RWPE2 (cell line): ENCODE data around the gene EYA2.

ENCODE experiments used
- ATAC-seq: fragments of 200-7000 bp; cut with Tn5 transposase; 3 replicates; pipeline ENCODE4 v1.9.1; 2021; ENCODE audit warnings: low read depth
- DNase-seq: peaks from one replicate; pipeline ENCODE4 v3.0.0-alpha.2; 2020; ENCODE audit warnings: low spot score
- H3K27ac ChIP-seq: fragments of 450-650 bp; 2 replicates; pipeline ENCODE4 v1.5.1; 2017; ENCODE audit warnings: mild to moderate bottlenecking; ENCODE audit not compliant: poor library complexity, severe bottlenecking
- H3K27me3 ChIP-seq: fragments of 250-450 bp; sonication (Bioruptor Pico); 2 replicates; pipeline ENCODE4 v1.5.1; 2021; ENCODE audit warnings: mild to moderate bottlenecking, moderate library complexity; ENCODE audit not compliant: insufficient read depth, poor library complexity, severe bottlenecking
- H3K36me3 ChIP-seq: fragments of 250-450 bp; sonication (Bioruptor Pico); 2 replicates; pipeline ENCODE4 v1.5.1; 2020; ENCODE audit warnings: low read depth, mild to moderate bottlenecking, moderate library complexity
- H3K4me1 ChIP-seq: fragments of 250-450 bp; sonication (Bioruptor Pico); 2 replicates; pipeline ENCODE4 v1.5.1; 2021; ENCODE audit warnings: mild to moderate bottlenecking, moderate library complexity; ENCODE audit not compliant: insufficient read depth, poor library complexity, severe bottlenecking
- H3K4me3 ChIP-seq: fragments of 250-450 bp; sonication (Bioruptor Pico); 2 replicates; pipeline ENCODE4 v1.5.1; 2021; ENCODE audit warnings: mild to moderate bottlenecking, moderate library complexity; ENCODE audit not compliant: severe bottlenecking
- H3K9me3 ChIP-seq: fragments of 250-450 bp; sonication (Bioruptor Pico); 2 replicates; pipeline ENCODE4 v1.5.1; 2021; ENCODE audit warnings: mild to moderate bottlenecking, moderate library complexity; ENCODE audit not compliant: severe bottlenecking
- CTCF ChIP-seq: fragments of 450-650 bp; IDR thresholded peaks from one replicate; pipeline ENCODE4 v1.5.1; 2017; ENCODE audit warnings: mild to moderate bottlenecking, moderate library complexity; ENCODE audit not compliant: poor library complexity, severe bottlenecking

Gene EYA2

GRCh38 chr20:47070176-47070575 lies 175.5 kb downstream of the EYA2 start:
- Histone ChIP-seq H3K27me3 (no peaks in the 10 kb centered on the region), H3K27ac (no peak overlapping the region), H3K4me1 (no peaks in the 10 kb centered on the region), H3K4me3 (no peak overlapping the region), H3K36me3 (no peaks in the 10 kb centered on the region; the same call in 1 of the 2 replicates), H3K9me3 (peaks cover 7% of the 10 kb centered on the region)
- no peak for ATAC-seq
- no peak for DNase-seq
- no peak for TF ChIP-seq CTCF

- Histone ChIP-seq H3K4me1 (no peaks in the 10 kb centered on the region), H3K36me3 (no peaks in the 10 kb centered on the region; the same call in 1 of the 2 replicates), H3K9me3 (peaks cover 13% of the 10 kb centered on the region), H3K27me3 (no peaks in the 10 kb centered on the region), H3K27ac (no peak overlapping the region), H3K4me3 (no peak overlapping the region)
- ATAC-seq, result no peak
- TF ChIP-seq CTCF, result no peak
- DNase-seq, result peak; percentile 69
These were observed 177.1 kb downstream of the EYA2 start for GRCh38 chr20:47071646-47072185.

GRCh38 chr20:47073766-47074475 lies 179.3 kb downstream of the EYA2 start:
- peaks cover 6% of the 10 kb centered on the region for H3K9me3 ChIP-seq
- no peaks in the 10 kb centered on the region for H3K4me1 ChIP-seq
- no peak overlapping the region for H3K4me3 ChIP-seq
- no peak overlapping the region for H3K27ac ChIP-seq
- H3K36me3 ChIP-seq, result no peaks in the 10 kb centered on the region; the same call in 1 of the 2 replicates
- no peaks in the 10 kb centered on the region for H3K27me3 ChIP-seq
- DNase-seq (peak; percentile 79), ATAC-seq (no peak)
- TF ChIP-seq CTCF, result no peak

- no peaks in the 10 kb centered on the region for H3K4me1 ChIP-seq
- H3K9me3 ChIP-seq, result peaks cover 6% of the 10 kb centered on the region
- no peaks in the 10 kb centered on the region for H3K27me3 ChIP-seq
- no peak for DNase-seq
- TF ChIP-seq CTCF, result no peak
- H3K27ac ChIP-seq, result no peak overlapping the region
- no peak for ATAC-seq
- H3K4me3 ChIP-seq, result no peak overlapping the region
- no peaks in the 10 kb centered on the region; the same call in 1 of the 2 replicates for H3K36me3 ChIP-seq
These were observed 180.6 kb downstream of the EYA2 start for GRCh38 chr20:47075263-47075662.

- Histone ChIP-seq H3K4me1 (no peaks in the 10 kb centered on the region), H3K27me3 (no peaks in the 10 kb centered on the region), H3K36me3 (no peaks in the 10 kb centered on the region; the same call in 1 of the 2 replicates), H3K4me3 (no peak overlapping the region), H3K9me3 (peaks cover 6% of the 10 kb centered on the region), H3K27ac (no peak overlapping the region)
- DNase-seq, result no peak
- no peak for TF ChIP-seq CTCF
- no peak for ATAC-seq
These were observed 184.4 kb downstream of the EYA2 start for GRCh38 chr20:47079047-47079446.
